Measurements from ENCODE around the gene WDR46.

Gene WDR46

GRCh38 chr6:33249732-33250630 lies 39.1 kb downstream of the WDR46 start:
- H3K4me3 Mint-ChIP-seq: peak overlapping the region; percentile 82
- H3K9me3 Mint-ChIP-seq: no peaks in the 10 kb centered on the region
- peaks cover 6% of the 10 kb centered on the region for H3K27me3 Mint-ChIP-seq
- intact Hi-C loops (cut with micrococcal nuclease): loop anchor here (1.0 to 2.0 kb wide), 5 partner anchors 49 to 235 kb away; partner anchors contain the start of genes RGL2, RXRB and SLC39A7
- peaks cover 49% of the 10 kb centered on the region for H3K4me1 Mint-ChIP-seq (ENCODE audit: low read depth)
- peak overlapping the region; percentile 92 for H3K27ac Mint-ChIP-seq
- peaks cover 26% of the 10 kb centered on the region for H3K36me3 Mint-ChIP-seq (ENCODE audit: low read depth)

GRCh38 chr6:33248932-33249731 lies 39.9 kb downstream of the WDR46 start:
- Mint-ChIP-seq H3K36me3 (ENCODE audit: low read depth) (peaks cover 26% of the 10 kb centered on the region), H3K9me3 (no peaks in the 10 kb centered on the region), H3K27ac (peak overlapping the region; percentile 92), H3K4me3 (peak overlapping the region; percentile 82), H3K4me1 (ENCODE audit: low read depth) (peaks cover 49% of the 10 kb centered on the region), H3K27me3 (peaks cover 6% of the 10 kb centered on the region)
- intact Hi-C loops (cut with micrococcal nuclease): loop anchor here (1.0 to 2.0 kb wide), 5 partner anchors 48 to 234 kb away; partner anchors contain the start of genes RGL2, RXRB and SLC39A7

DNA sequence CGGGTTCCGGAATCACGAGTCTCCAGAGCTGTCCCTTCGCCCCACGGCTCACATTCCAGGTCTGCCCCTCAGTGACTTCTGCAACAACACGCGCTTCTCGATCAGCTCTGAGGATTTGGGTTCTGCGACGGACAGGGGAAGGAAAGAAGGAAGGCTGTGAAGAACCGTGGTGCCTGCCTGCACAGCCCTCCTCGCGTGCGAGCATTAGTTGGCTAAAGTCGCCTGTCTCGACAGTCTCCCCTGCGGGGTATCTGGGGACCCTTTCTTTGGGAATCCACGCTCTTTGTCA lies 40.5 kb downstream of the WDR46 start:
- Mint-ChIP-seq H3K27me3 (peaks cover 8% of the 10 kb centered on the region), H3K9me3 (no peaks in the 10 kb centered on the region), H3K36me3 (ENCODE audit: low read depth) (peaks cover 26% of the 10 kb centered on the region), H3K27ac (peak overlapping the region; percentile 92), H3K4me1 (ENCODE audit: low read depth) (peaks cover 49% of the 10 kb centered on the region), H3K4me3 (peak overlapping the region; percentile 82)
- intact Hi-C loops (cut with micrococcal nuclease): loop anchor here (2.0 kb wide), 4 partner anchors 48 to 234 kb away; partner anchors contain the start of genes RGL2, RXRB and SLC39A7

DNA sequence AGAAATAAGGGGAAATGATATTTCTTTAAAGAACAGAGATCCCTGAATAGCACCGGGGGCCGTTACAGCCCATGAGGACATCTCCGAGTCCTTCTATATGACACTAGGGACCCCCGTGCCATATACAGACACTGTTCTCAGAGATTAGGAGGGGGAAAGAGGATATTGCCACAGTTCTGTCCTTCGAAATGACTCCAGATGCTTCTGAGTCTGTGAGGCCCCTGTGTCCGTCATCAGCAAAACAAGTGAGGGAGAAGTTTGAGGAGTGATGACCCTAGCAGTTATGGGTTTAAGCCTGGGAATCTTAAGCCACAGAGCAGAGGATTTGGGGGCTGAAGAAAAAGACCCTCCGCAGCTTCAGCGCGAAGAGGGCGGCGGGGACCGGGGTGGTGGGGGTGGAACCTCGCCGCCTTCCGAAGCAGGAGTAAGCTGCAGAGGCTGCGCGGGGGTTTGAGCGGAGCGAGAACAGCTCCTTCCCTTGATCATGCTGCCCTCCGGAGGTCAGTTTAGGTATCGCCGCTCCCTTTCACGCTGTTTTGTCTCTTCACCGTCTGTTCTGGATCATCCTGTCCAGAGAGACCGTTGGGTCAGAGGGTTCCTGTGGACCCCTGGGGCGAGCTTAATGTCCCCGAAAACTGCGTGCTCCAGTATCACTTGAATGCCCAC lies 40.9 kb downstream of the WDR46 start:
- H3K4me3 Mint-ChIP-seq: peak overlapping the region; percentile 82
- peaks cover 26% of the 10 kb centered on the region for H3K36me3 Mint-ChIP-seq (ENCODE audit: low read depth)
- H3K4me1 Mint-ChIP-seq (ENCODE audit: low read depth): peaks cover 48% of the 10 kb centered on the region
- intact Hi-C loops (cut with micrococcal nuclease): loop anchor here (2.0 kb wide), 4 partner anchors 47 to 233 kb away; partner anchors contain the start of genes RGL2, RXRB and SLC39A7
- no peaks in the 10 kb centered on the region for H3K9me3 Mint-ChIP-seq
- peak overlapping the region; percentile 92 for H3K27ac Mint-ChIP-seq
- H3K27me3 Mint-ChIP-seq: peaks cover 10% of the 10 kb centered on the region

GRCh38 chr6:33243476-33243875 lies 45.6 kb downstream of the WDR46 start:
- H3K36me3 Mint-ChIP-seq (ENCODE audit: low read depth): no peaks in the 10 kb centered on the region
- no peak overlapping the region for H3K4me3 Mint-ChIP-seq
- H3K4me1 Mint-ChIP-seq (ENCODE audit: low read depth): peaks cover 21% of the 10 kb centered on the region
- intact Hi-C loops (cut with micrococcal nuclease): no loop called here
- peaks cover 34% of the 10 kb centered on the region for H3K27me3 Mint-ChIP-seq
- H3K9me3 Mint-ChIP-seq: no peaks in the 10 kb centered on the region
- no peak overlapping the region for H3K27ac Mint-ChIP-seq

GRCh38 chr6:33241968-33242367 lies 47.1 kb downstream of the WDR46 start:
- Mint-ChIP-seq H3K27ac (no peak overlapping the region), H3K27me3 (peaks cover 35% of the 10 kb centered on the region), H3K4me3 (no peak overlapping the region), H3K36me3 (ENCODE audit: low read depth) (no peaks in the 10 kb centered on the region), H3K4me1 (ENCODE audit: low read depth) (peaks cover 14% of the 10 kb centered on the region), H3K9me3 (no peaks in the 10 kb centered on the region)
- intact Hi-C loops (cut with micrococcal nuclease): no loop called here

DNA sequence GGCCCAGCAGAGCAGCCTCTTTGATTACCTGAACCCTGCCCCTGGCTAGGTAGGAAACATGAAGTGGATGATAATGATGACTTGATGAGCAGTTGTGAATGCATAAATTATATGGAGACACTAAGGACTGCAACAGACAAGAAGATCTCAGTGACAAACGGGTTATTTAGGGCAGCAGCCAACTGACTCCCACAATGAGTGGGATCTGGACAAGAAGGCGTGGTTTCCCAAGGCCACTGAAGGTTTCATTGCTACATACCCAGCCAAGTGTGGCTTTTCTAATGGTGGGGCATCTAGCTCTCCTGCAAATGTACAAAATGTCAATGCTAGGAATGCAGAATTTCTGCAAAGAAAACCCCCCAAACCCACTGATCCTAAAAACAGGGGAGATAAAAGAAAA lies 51.3 kb downstream of the WDR46 start:
- H3K4me1 Mint-ChIP-seq (ENCODE audit: low read depth): peaks cover 14% of the 10 kb centered on the region
- H3K27ac Mint-ChIP-seq: no peak overlapping the region
- intact Hi-C loops (cut with micrococcal nuclease): no loop called here
- peaks cover 51% of the 10 kb centered on the region for H3K27me3 Mint-ChIP-seq
- H3K9me3 Mint-ChIP-seq: no peaks in the 10 kb centered on the region
- no peak overlapping the region for H3K4me3 Mint-ChIP-seq
- H3K36me3 Mint-ChIP-seq (ENCODE audit: low read depth): no peaks in the 10 kb centered on the region

- Mint-ChIP-seq H3K4me1 (ENCODE audit: low read depth) (peaks cover 9% of the 10 kb centered on the region), H3K4me3 (no peak overlapping the region), H3K36me3 (ENCODE audit: low read depth) (no peaks in the 10 kb centered on the region), H3K9me3 (no peaks in the 10 kb centered on the region), H3K27ac (no peak overlapping the region), H3K27me3 (peaks cover 49% of the 10 kb centered on the region)
- intact Hi-C loops (cut with micrococcal nuclease): no loop called here
These were observed 52.2 kb downstream of the WDR46 start for GRCh38 chr6:33236852-33237251.

GRCh38 chr6:33236328-33236727 lies 52.7 kb downstream of the WDR46 start:
- no peak overlapping the region for H3K4me3 Mint-ChIP-seq
- no peaks in the 10 kb centered on the region for H3K9me3 Mint-ChIP-seq
- H3K36me3 Mint-ChIP-seq (ENCODE audit: low read depth): no peaks in the 10 kb centered on the region
- H3K27ac Mint-ChIP-seq: no peak overlapping the region
- intact Hi-C loops (cut with micrococcal nuclease): no loop called here
- peaks cover 6% of the 10 kb centered on the region for H3K4me1 Mint-ChIP-seq (ENCODE audit: low read depth)
- peaks cover 53% of the 10 kb centered on the region for H3K27me3 Mint-ChIP-seq

GRCh38 chr6:33235221-33235634 lies 53.8 kb downstream of the WDR46 start:
- intact Hi-C loops (cut with micrococcal nuclease): no loop called here
- H3K27ac Mint-ChIP-seq: no peak overlapping the region
- no peaks in the 10 kb centered on the region for H3K36me3 Mint-ChIP-seq (ENCODE audit: low read depth)
- H3K4me1 Mint-ChIP-seq (ENCODE audit: low read depth): peaks cover under 1% of the 10 kb centered on the region
- H3K4me3 Mint-ChIP-seq: no peak overlapping the region
- H3K27me3 Mint-ChIP-seq: peaks cover 55% of the 10 kb centered on the region
- no peaks in the 10 kb centered on the region for H3K9me3 Mint-ChIP-seq
